GM10266 (cell line): ENCODE measurements around the gene ALOXE3.
A peak's percentile ranks its signal among the peaks of the same experiment; 100 is the strongest.

Source experiments
- DNase-seq: peaks from one replicate; pipeline ENCODE4 v3.0.0; 2012; ENCODE audit errors: extremely low spot score
- TF ChIP-seq, protein P1 (sequence below): IDR thresholded peaks from 2 replicates; pipeline ENCODE4 v1.5.1; 2012; ENCODE audit warnings: mild to moderate bottlenecking, low read depth; ENCODE audit not compliant: control insufficient read depth, insufficient read depth; ENCODE audit errors: missing control alignments

ALOXE3 gene

GRCh38 chr17:8122924-8123694 lies 4.8 kb upstream of the ALOXE3 start:
- no peak for DNase-seq
- TF ChIP-seq, protein P1, sequence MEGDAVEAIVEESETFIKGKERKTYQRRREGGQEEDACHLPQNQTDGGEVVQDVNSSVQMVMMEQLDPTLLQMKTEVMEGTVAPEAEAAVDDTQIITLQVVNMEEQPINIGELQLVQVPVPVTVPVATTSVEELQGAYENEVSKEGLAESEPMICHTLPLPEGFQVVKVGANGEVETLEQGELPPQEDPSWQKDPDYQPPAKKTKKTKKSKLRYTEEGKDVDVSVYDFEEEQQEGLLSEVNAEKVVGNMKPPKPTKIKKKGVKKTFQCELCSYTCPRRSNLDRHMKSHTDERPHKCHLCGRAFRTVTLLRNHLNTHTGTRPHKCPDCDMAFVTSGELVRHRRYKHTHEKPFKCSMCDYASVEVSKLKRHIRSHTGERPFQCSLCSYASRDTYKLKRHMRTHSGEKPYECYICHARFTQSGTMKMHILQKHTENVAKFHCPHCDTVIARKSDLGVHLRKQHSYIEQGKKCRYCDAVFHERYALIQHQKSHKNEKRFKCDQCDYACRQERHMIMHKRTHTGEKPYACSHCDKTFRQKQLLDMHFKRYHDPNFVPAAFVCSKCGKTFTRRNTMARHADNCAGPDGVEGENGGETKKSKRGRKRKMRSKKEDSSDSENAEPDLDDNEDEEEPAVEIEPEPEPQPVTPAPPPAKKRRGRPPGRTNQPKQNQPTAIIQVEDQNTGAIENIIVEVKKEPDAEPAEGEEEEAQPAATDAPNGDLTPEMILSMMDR = no peak

- TF ChIP-seq, protein P1 = no peak
- no peak for DNase-seq
Measured at GRCh38 chr17:8122422-8122923, 4.2 kb upstream of the ALOXE3 start.

GRCh38 chr17:8121681-8122421 lies 3.5 kb upstream of the ALOXE3 start:
- TF ChIP-seq, protein P1 = peak; percentile 93
- peak; percentile 82 for DNase-seq

DNA sequence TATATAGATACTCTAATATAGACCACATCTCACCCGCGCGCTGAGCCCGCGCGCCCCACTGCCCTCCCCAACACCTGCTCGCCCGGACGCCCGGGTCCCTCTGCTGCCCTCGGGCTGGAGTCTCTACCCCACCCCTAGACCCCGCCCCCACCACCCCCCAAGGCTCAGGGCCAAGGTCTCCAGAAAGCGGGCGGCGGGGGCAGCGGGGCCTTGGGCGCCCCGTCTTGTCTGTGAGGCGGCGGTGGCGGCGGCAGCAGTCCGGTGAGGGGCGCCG lies 3.0 kb upstream of the ALOXE3 start:
- TF ChIP-seq, protein P1 = no peak
- DNase-seq = no peak

- TF ChIP-seq, protein P1 = peak; percentile 22
- DNase-seq = peak; percentile 70
Measured at GRCh38 chr17:8120520-8121406, 2.4 kb upstream of the ALOXE3 start.

DNA sequence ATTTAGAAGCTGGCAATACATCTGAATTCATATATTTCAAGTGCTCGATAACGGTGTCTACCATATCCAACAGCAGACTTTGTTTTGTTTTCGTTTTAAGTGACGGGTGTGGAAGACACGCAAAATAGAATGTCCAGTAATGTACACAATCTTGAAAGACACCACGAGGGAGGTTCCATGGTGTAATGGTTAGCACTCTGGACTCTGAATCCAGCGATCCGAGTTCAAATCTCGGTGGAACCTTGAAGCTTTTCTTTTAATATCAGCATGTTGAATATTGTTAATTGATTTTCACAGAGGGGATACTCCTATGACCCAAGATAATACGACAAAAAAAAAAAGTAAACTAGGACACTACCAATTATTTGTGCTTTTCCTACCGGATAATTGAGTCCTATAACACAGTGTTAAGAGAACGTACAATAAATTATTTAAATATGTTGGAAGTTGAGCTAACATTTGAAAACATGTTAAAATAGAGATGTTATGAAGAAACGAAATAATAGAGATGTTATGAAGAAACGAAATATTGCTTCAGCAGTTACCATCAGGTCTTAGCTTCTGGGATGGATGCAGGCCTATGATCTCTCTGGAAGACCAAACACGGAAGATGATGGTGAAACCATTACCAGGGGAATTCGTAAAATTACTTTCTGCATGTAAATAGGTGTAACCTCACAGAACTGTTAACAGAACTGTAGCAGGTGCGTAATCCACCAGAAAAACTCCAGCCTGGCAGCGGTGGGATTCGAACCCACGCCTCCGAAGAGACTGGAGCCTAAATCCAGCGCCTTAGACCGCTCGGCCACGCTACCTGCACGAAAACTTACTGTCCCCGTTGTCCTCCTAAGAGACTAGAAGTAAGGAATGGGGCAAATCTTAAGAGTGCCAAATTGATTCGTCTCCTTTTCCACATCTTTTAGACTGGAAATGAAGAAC lies 1.5 kb upstream of the ALOXE3 start:
- peak; percentile 77 for DNase-seq
- TF ChIP-seq, protein P1 = no peak
